Psoas muscle (tissue), 8 donors: ENCODE measurements around the gene BLVRA. TPM values are rescaled to one million over a fixed set of nuclear protein-coding genes. Genes with fewer than 3 reads are reported as not detected.
A peak's percentile ranks its signal among the peaks of the same experiment; 100 is the strongest.
"Not testable (repeated sequence)": the region's sequence is repeated elsewhere in the genome, so short reads cannot be mapped to it uniquely, and the experiment has no call there.

Experiments used
- ATAC-seq, 4 donors: fragments of 200-7000 bp; cut with Tn5 transposase; one replicate each; pipeline ENCODE4 v1.9.1; 2020; ENCODE audit warnings: moderate library complexity in 3 of 4, mild to moderate bottlenecking in 2 of 4
- DNase-seq, 2 donors: peaks; one replicate each; pipeline ENCODE4 v3.0.0-alpha.2; 2020
- H3K27ac ChIP-seq: fragments of 200-600 bp; one replicate; pipeline ENCODE4 v1.8.0; 2022
- H3K27me3 ChIP-seq, 3 donors: fragments of 200-600 bp in 1 of 3; one replicate each; pipeline versions ENCODE4 v1.6.1 to v1.8.0; 2013 to 2022; ENCODE audit warnings: low read length in 2 of 3, mild to moderate bottlenecking in 2 of 3, moderate library complexity in 1 of 3; ENCODE audit not compliant: insufficient read depth in 3 of 3
- H3K36me3 ChIP-seq, 2 donors: fragments of 200-600 bp in 1 of 2; one replicate each; pipeline versions ENCODE4 v1.6.1 to v1.8.0; 2013 to 2022; ENCODE audit warnings: low read depth in 1 of 2, mild to moderate bottlenecking in 1 of 2, moderate library complexity in 1 of 2; ENCODE audit not compliant: insufficient read depth in 1 of 2
- H3K4me1 ChIP-seq: fragments of 200-600 bp; one replicate; pipeline ENCODE4 v1.8.0; 2022
- H3K4me3 ChIP-seq: fragments of 200-600 bp; one replicate; pipeline ENCODE4 v1.8.0; 2022; ENCODE audit warnings: mild to moderate bottlenecking
- H3K9me3 ChIP-seq: fragments of 200-600 bp; one replicate; pipeline ENCODE4 v1.8.0; 2022
- CTCF ChIP-seq: fragments of 200-600 bp; IDR thresholded peaks from one replicate; pipeline ENCODE4 v1.8.0; 2022; ENCODE audit warnings: antibody characterized with exemption
- WGBS, 3 donors: extraction: QIAGEN DNeasy Blood & Tissue Kit; methylation state at CpG; one replicate each; pipeline versions ENCODE4 v1.1.6 to v1.1.7; 2013; 5-methylcytosine and 5-hydroxymethylcytosine counted together
- intact Hi-C, 2 donors: fragments of 100-400 bp; cut with DNase I; formaldehyde crosslinking; loops; one replicate each; pipeline versions ENCODE4 v1.11.0 to v1.14.2; 2022
- polyA plus RNA-seq, 3 donors: library from polyadenylated mRNA; stranded (reverse); fragments of 200-250 nt; gene quantifications; one replicate each; pipeline ENCODE4 v1.2.3, GENCODE V29; 2013
- total RNA-seq, 4 donors: library from RNA; stranded (reverse); fragmentation: NEBNext Ultra II Directional in 2 of 4; extraction: Animal tissue kit (Norgen Biotek cat#: 25700) in 2 of 4; gene quantifications; one replicate each; pipeline versions ENCODE4 v1.2.1 to v1.2.4, GENCODE V29; 2021 to 2023
- donor health status: healthy with polysubstance abuse.
- donor health status: DM: no; HTN: no; CAD: no; lungs with moderate emphysema.
- donor health status: Bipolar disorder and iron deficiency.
- donor health status: healthy.
- donor health status: DM: yes; HTN: yes; CAD: no.
- donor health status: DM: no; HTN: no; CAD: no.
- donor health status: DM: no; HTN: no; CAD: no.
- donor health status: DM: yes; HTN: yes; CAD: no.

Gene BLVRA
- total and polyA plus RNA-seq, 7 donors = 35.8 to 52.9 (median 41.9) TPM

- H3K36me3 ChIP-seq = peaks cover 0 to 32% of the 10 kb centered on the region in 2 donors
- H3K4me3 ChIP-seq, H3K27me3 ChIP-seq, intact Hi-C loops, H3K27ac ChIP-seq, H3K4me1 ChIP-seq, H3K9me3 ChIP-seq: not testable (repeated sequence)
- peak; percentile 49 for TF ChIP-seq CTCF
- WGBS, 3 donors = 74 to 84% (median 75%) methylated on average over 16 of the region's 16 CpGs
- peak; percentile 29 to 74 for DNase-seq
- peak; percentile 47 to 86 (median 64) for ATAC-seq
These were observed 51.9 kb downstream of the BLVRA start for GRCh38 chr7:43810195-43810941.

GRCh38 chr7:43815373-43815772 is 56.9 kb downstream of the BLVRA start:
- intact Hi-C loops = no loop called here
- Histone ChIP-seq H3K27me3 (peaks cover 0 to 3% (median 0%) of the 10 kb centered on the region in 3 donors), H3K36me3 (no peaks in the 10 kb centered on the region), H3K4me3 (no peak overlapping the region), H3K9me3 (no peaks in the 10 kb centered on the region), H3K4me1 (no peaks in the 10 kb centered on the region), H3K27ac (no peak overlapping the region)
- TF ChIP-seq CTCF = no peak
- no peak for DNase-seq
- no peak for ATAC-seq
- WGBS, 3 donors = 53 to 83% (median 54%) methylated on average over 3 of the region's 3 CpGs

GRCh38 chr7:43816046-43816797 is 57.7 kb downstream of the BLVRA start:
- intact Hi-C loops, H3K27ac ChIP-seq, ATAC-seq, H3K27me3 ChIP-seq, H3K9me3 ChIP-seq, DNase-seq, H3K4me1 ChIP-seq, H3K36me3 ChIP-seq, H3K4me3 ChIP-seq: not testable (repeated sequence)
- WGBS, 3 donors = 71 to 77% (median 74%) methylated on average over 2 of the region's 2 CpGs

GRCh38 chr7:43823425-43823824 is 64.9 kb downstream of the BLVRA start:
- H3K4me1 ChIP-seq, ATAC-seq, H3K27ac ChIP-seq, H3K4me3 ChIP-seq, H3K36me3 ChIP-seq, DNase-seq, H3K9me3 ChIP-seq, H3K27me3 ChIP-seq, intact Hi-C loops: not testable (repeated sequence)
- 92 to 94% (median 93%) methylated on average over 7 of the region's 7 CpGs for WGBS, 3 donors

GRCh38 chr7:43823941-43824340 is 65.5 kb downstream of the BLVRA start:
- 84 to 88% (median 87%) methylated on average over 6 of the region's 6 CpGs for WGBS, 3 donors
- H3K4me3 ChIP-seq = no peak overlapping the region
- H3K9me3 ChIP-seq = no peaks in the 10 kb centered on the region
- ATAC-seq = no peak
- H3K27me3 ChIP-seq = no peaks in the 10 kb centered on the region
- no peak for DNase-seq
- no peak overlapping the region for H3K27ac ChIP-seq
- no peaks in the 10 kb centered on the region for H3K4me1 ChIP-seq
- no peaks in the 10 kb centered on the region for H3K36me3 ChIP-seq
- intact Hi-C loops = no loop called here
- no peak for TF ChIP-seq CTCF

GRCh38 chr7:43824513-43824912 is 66.0 kb downstream of the BLVRA start:
- H3K4me3 ChIP-seq, H3K4me1 ChIP-seq, intact Hi-C loops, DNase-seq, H3K27me3 ChIP-seq, H3K9me3 ChIP-seq, H3K36me3 ChIP-seq, ATAC-seq, H3K27ac ChIP-seq: not testable (repeated sequence)
- WGBS, 3 donors = 70 to 73% (median 73%) methylated on average over 12 of the region's 12 CpGs
